SK-N-SH treated with all-trans-retinoic acid at 6 μM for 48 hours (cell line): ENCODE results near the gene HOMER1.

Experiments used
- ATAC-seq: fragments of 200-7000 bp; cut with Tn5 transposase; 3 replicates; pipeline ENCODE4 v1.9.1; 2020; ENCODE audit warnings: mild to moderate bottlenecking, moderate library complexity
- ARNTL ChIP-seq: fragments of 450-650 bp; formaldehyde crosslinking; IDR thresholded peaks from 2 replicates; pipeline ENCODE4 v1.5.0; 2020; ENCODE audit warnings: low read depth, mild to moderate bottlenecking, moderate library complexity, borderline replicate concordance
- BACH2 ChIP-seq: fragments of 250-450 bp; sonication (Bioruptor Pico); IDR thresholded peaks from 2 replicates; pipeline ENCODE4 v1.9.0; 2021; ENCODE audit warnings: mild to moderate bottlenecking, borderline replicate concordance
- CREB5 ChIP-seq: fragments of 250-450 bp; sonication (Bioruptor Pico); IDR thresholded peaks from 2 replicates; pipeline ENCODE4 v1.5.1; 2020; ENCODE audit warnings: low read depth, mild to moderate bottlenecking, moderate library complexity
- CSDC2 ChIP-seq: fragments of 250-450 bp; sonication (Bioruptor Pico); IDR thresholded peaks from 2 replicates; pipeline ENCODE4 v1.5.0; 2020; ENCODE audit warnings: mild to moderate bottlenecking, moderate library complexity
- ESRRG ChIP-seq: fragments of 250-450 bp; sonication (Bioruptor Pico); IDR thresholded peaks from 2 replicates; pipeline ENCODE4 v1.6.1; 2021; ENCODE audit warnings: mild to moderate bottlenecking
- GLIS3 ChIP-seq: fragments of 250-450 bp; sonication (Bioruptor Pico); IDR thresholded peaks from 2 replicates; pipeline ENCODE4 v1.5.0; 2020; ENCODE audit warnings: mild to moderate bottlenecking, moderate library complexity
- ISL1 ChIP-seq: fragments of 250-450 bp; sonication (Bioruptor Pico); IDR thresholded peaks from 2 replicates; pipeline ENCODE4 v2.1.2; 2022; ENCODE audit warnings: mild to moderate bottlenecking, moderate library complexity
- OSR1 ChIP-seq: fragments of 250-450 bp; sonication (Bioruptor Pico); IDR thresholded peaks from 2 replicates; pipeline ENCODE4 v1.8.0; 2022; ENCODE audit warnings: moderate library complexity, mild to moderate bottlenecking, inconsistent platforms
- PATZ1 ChIP-seq: fragments of 250-450 bp; sonication (Bioruptor Pico); IDR thresholded peaks from 2 replicates; pipeline ENCODE4 v1.8.0; 2020; ENCODE audit warnings: mild to moderate bottlenecking, moderate library complexity, borderline replicate concordance
- POU6F1 ChIP-seq: fragments of 250-450 bp; sonication (Bioruptor Pico); IDR thresholded peaks from 2 replicates; pipeline ENCODE4 v1.8.0; 2021; ENCODE audit warnings: low read depth, mild to moderate bottlenecking, moderate library complexity, borderline replicate concordance
- PPARA ChIP-seq: fragments of 250-450 bp; sonication (Bioruptor Pico); IDR thresholded peaks from 2 replicates; pipeline ENCODE4 v1.5.0; 2020; ENCODE audit warnings: mild to moderate bottlenecking, borderline replicate concordance
- RARB ChIP-seq: fragments of 250-450 bp; sonication (Bioruptor Pico); IDR thresholded peaks from 2 replicates; pipeline ENCODE4 v1.8.0; 2021; ENCODE audit warnings: mild to moderate bottlenecking, moderate library complexity
- TCF4 ChIP-seq: fragments of 250-450 bp; sonication (Bioruptor Pico); IDR thresholded peaks from 2 replicates; pipeline ENCODE4 v1.8.0; 2021; ENCODE audit warnings: mild to moderate bottlenecking, moderate library complexity, borderline replicate concordance
- TOX ChIP-seq: fragments of 250-450 bp; sonication (Bioruptor Pico); IDR thresholded peaks from 2 replicates; pipeline ENCODE4 v1.8.0; 2021; ENCODE audit warnings: mild to moderate bottlenecking, moderate library complexity, borderline replicate concordance
- TSHZ2 ChIP-seq: fragments of 250-450 bp; sonication (Bioruptor Pico); IDR thresholded peaks from 2 replicates; pipeline ENCODE4 v1.5.0; 2020; ENCODE audit warnings: mild to moderate bottlenecking, moderate library complexity
- ZC3H10 ChIP-seq: fragments of 250-450 bp; sonication (Bioruptor Pico); IDR thresholded peaks from 2 replicates; pipeline ENCODE4 v1.5.1; 2021; ENCODE audit warnings: mild to moderate bottlenecking, moderate library complexity
- ZNF565 ChIP-seq: fragments of 450-650 bp; formaldehyde crosslinking; conservative IDR thresholded peaks from 2 replicates; pipeline ENCODE4 v1.5.0; 2020; ENCODE audit warnings: low read depth, mild to moderate bottlenecking, moderate library complexity
- ZNF70 ChIP-seq: fragments of 450-650 bp; formaldehyde crosslinking; IDR thresholded peaks from 2 replicates; pipeline ENCODE4 v1.5.0; 2020; ENCODE audit warnings: mild to moderate bottlenecking, moderate library complexity
- TF ChIP-seq, protein P1 (sequence below): fragments of 250-450 bp; sonication (Bioruptor Pico); IDR thresholded peaks from 2 replicates; pipeline ENCODE4 v1.5.1; 2021; ENCODE audit warnings: mild to moderate bottlenecking, moderate library complexity

HOMER1 gene

GRCh38 chr5:79430196-79430595 lies 83.7 kb downstream of the HOMER1 start:
- no peak for ATAC-seq

GRCh38 chr5:79423296-79423695 lies 90.6 kb downstream of the HOMER1 start:
- no peak for ATAC-seq
- TF ChIP-seq GLIS3 (CRISPR knock-in tag) (no peak), ISL1 (CRISPR knock-in tag) (no peak)

More at GRCh38 chr5:79430196-79430595, 83.7 kb downstream of the HOMER1 start:
- TF ChIP-seq GLIS3 (CRISPR knock-in tag) = no peak
- TF ChIP-seq TOX (CRISPR knock-in tag) = no peak
- TF ChIP-seq ZNF565 = no peak
- no peak for TF ChIP-seq ZC3H10 (CRISPR knock-in tag)
- no peak for TF ChIP-seq TCF4 (CRISPR knock-in tag)
- TF ChIP-seq, protein P1, sequence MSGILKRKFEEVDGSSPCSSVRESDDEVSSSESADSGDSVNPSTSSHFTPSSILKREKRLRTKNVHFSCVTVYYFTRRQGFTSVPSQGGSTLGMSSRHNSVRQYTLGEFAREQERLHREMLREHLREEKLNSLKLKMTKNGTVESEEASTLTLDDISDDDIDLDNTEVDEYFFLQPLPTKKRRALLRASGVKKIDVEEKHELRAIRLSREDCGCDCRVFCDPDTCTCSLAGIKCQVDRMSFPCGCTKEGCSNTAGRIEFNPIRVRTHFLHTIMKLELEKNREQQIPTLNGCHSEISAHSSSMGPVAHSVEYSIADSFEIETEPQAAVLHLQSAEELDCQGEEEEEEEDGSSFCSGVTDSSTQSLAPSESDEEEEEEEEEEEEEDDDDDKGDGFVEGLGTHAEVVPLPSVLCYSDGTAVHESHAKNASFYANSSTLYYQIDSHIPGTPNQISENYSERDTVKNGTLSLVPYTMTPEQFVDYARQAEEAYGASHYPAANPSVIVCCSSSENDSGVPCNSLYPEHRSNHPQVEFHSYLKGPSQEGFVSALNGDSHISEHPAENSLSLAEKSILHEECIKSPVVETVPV (CRISPR knock-in tag) = no peak
- TF ChIP-seq ESRRG (CRISPR knock-in tag) = no peak
- TF ChIP-seq CREB5 (CRISPR knock-in tag) = no peak
- no peak for TF ChIP-seq TSHZ2 (CRISPR knock-in tag)
- TF ChIP-seq RARB (CRISPR knock-in tag) = no peak
- no peak for TF ChIP-seq ISL1 (CRISPR knock-in tag)
- no peak for TF ChIP-seq PATZ1 (CRISPR knock-in tag)
- TF ChIP-seq CSDC2 (CRISPR knock-in tag) = no peak
- no peak for TF ChIP-seq POU6F1 (CRISPR knock-in tag)
- no peak for TF ChIP-seq ZNF70 (CRISPR knock-in tag)
- TF ChIP-seq PPARA (CRISPR knock-in tag) = no peak
- TF ChIP-seq BACH2 = no peak
- TF ChIP-seq ARNTL = no peak
- TF ChIP-seq OSR1 (CRISPR knock-in tag) = no peak

DNA sequence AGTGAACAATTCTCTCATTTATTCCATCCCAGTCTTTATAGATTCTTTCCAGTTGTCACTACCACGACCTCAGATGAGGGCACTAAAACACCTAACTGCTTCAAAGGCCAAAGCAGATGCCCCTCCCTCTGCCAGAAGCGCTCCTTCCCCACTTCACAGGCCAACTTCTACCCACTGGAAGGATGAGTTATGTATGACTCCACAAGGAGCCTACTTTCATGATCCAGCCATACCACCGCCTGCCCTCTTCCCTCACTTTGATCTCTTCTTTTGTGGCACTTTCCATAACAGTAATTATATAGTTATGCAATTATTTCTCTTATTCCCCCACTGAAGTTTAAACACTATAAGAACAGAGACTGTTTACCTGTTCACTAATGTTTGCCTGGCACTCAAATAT lies 93.7 kb downstream of the HOMER1 start:
- no peak for ATAC-seq
- TF ChIP-seq ZNF565 (no peak), GLIS3 (CRISPR knock-in tag) (no peak), OSR1 (CRISPR knock-in tag) (no peak), ISL1 (CRISPR knock-in tag) (no peak), CREB5 (CRISPR knock-in tag) (no peak), PATZ1 (CRISPR knock-in tag) (no peak), POU6F1 (CRISPR knock-in tag) (no peak), BACH2 (no peak), TOX (CRISPR knock-in tag) (no peak), TSHZ2 (CRISPR knock-in tag) (no peak)
